Measurements from ENCODE around the gene FAM217B.

DNA sequence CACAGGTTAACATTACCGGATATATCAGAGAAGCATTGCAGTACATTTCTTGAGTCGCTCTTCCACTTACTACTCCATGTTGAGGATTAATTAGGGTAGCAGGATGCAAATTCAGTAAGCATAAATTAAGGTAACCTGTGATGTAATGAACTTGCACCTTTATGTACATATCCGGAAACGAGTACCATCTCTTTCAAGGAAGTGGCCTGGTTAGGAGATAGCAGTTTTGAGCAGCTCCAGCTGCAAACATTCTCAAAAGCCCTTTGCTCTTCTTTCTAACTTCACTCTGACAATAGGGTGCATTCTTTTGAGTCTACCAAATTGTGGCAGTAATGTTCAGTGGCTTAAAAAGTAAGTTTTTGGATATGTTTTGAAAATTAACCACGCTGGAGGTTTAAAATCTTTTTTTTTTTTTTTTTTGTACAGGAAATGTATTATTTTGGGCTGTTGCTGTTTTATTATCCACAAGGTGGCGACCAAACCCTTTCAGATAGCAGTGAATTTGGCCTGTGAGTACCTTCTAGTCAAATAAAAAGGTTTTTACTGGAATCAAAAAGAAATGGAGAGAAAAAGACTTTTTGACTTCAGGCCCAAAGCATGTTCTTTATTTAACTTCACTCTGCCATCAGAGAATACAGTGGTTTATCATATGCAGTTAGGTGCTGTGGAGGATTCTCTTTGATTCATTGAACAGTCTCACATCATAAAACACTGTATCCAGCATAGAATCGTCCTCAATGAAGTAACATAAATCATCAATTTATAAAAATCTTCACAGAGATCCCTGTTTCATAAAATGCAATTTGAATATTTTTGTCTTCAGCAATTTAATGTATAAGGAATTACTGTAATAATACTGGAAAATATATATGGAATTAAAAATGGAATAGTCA is 8.9 kb downstream of the FAM217B start:
- TF ChIP-seq, protein P1, sequence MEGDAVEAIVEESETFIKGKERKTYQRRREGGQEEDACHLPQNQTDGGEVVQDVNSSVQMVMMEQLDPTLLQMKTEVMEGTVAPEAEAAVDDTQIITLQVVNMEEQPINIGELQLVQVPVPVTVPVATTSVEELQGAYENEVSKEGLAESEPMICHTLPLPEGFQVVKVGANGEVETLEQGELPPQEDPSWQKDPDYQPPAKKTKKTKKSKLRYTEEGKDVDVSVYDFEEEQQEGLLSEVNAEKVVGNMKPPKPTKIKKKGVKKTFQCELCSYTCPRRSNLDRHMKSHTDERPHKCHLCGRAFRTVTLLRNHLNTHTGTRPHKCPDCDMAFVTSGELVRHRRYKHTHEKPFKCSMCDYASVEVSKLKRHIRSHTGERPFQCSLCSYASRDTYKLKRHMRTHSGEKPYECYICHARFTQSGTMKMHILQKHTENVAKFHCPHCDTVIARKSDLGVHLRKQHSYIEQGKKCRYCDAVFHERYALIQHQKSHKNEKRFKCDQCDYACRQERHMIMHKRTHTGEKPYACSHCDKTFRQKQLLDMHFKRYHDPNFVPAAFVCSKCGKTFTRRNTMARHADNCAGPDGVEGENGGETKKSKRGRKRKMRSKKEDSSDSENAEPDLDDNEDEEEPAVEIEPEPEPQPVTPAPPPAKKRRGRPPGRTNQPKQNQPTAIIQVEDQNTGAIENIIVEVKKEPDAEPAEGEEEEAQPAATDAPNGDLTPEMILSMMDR (IDR thresholded peaks at IDR 0.05): peak; percentile 26 to 67 (median 58)
- TF ChIP-seq POLR2A (IDR thresholded peaks at IDR 0.05): no peak

Data from esophagus squamous epithelium (tissue), 4 donors.